GM19035 (cell line): ENCODE results near the gene IGLON5.

ENCODE experiments used
- ATAC-seq: cut with Tn5 transposase; IDR thresholded peaks from one replicate; pipeline ENCODE4 v1.9.1; 2021; ENCODE audit not compliant: unreplicated experiment

IGLON5 gene

DNA sequence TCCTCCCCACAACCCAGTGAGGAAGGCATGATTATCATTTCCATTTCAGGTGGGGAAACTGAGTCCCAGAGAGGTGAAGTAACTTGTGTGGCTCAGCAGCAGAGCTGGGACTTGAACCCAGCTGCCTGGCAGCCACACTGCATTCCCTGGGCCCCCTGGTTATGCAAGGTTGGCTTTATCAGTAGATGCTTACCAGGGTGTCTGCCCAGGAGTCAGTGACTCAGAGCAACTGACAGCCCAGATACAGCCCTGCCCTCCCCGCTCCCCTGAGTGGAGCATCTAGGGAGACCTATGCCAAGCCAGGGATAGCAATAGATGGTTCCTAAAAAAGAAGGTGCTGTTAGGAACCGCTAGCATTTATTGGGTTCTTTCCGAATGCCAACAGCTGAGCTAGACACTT, 5.9 kb downstream of the IGLON5 start:
- ATAC-seq, result no peak

DNA sequence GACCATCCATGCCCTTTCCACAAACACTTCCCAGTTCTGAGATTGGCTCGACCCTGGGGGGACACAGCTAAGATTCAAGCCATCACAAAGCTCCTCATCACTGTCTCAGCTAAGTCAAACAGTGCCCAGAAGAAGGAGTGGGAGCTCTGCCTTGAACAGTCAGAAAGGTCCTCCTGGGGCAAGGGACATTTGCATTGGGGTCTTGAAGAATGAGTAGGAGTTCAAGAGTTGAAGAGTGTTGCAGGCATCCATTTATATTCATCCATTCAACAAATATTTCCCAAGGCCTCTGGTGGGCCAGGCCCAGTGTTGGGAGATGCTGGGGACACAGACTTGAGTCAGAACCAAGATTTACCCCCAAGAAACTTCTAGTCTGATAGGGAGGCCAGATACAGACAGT, 6.5 kb downstream of the IGLON5 start:
- no peak for ATAC-seq

DNA sequence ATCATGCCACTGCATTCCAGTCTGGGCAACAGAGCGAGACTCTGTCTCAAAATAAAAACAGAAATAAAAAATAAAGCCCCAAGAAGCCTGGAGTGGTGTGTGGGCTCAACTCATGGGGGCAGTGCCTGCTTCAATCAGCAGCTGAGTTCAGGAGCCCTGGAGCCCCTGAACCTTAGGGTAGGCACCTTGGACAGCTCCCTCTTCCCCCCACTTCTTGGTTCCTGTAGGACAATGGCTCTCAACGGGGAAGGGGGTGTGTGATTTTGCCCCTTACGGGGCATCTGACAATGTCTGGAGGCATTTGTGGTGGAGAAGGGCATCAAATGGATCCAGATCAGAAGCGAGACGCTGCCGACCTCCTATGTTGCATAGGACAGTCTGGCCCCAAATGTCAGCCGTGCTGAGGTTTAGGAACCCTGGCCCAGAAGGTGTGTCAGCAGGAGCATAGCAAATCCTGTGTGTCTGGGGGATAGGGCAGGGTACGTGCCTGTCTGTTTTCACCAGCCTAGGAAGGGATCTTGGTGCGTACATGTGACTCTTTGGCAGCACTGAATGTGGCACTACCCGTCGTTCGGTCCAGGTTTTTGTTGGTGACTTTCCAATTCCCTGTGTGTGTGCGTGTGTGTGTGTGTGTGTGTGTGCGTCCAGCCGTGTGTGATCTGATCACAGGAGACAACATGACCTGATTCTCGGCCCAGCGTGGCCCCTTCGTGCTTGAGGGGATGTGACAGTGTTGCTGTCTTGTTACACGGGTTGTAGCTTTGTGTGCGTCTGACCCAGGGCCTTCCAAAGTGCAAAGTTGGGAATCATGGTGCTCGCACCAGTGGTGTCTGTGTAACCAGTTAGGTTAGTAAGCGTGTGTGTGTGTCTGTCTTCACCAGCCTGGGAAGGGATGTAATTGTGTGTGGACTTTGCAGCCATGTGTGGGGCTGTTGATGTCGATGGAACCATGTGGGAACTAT, 7.5 kb downstream of the IGLON5 start:
- ATAC-seq, result no peak

DNA sequence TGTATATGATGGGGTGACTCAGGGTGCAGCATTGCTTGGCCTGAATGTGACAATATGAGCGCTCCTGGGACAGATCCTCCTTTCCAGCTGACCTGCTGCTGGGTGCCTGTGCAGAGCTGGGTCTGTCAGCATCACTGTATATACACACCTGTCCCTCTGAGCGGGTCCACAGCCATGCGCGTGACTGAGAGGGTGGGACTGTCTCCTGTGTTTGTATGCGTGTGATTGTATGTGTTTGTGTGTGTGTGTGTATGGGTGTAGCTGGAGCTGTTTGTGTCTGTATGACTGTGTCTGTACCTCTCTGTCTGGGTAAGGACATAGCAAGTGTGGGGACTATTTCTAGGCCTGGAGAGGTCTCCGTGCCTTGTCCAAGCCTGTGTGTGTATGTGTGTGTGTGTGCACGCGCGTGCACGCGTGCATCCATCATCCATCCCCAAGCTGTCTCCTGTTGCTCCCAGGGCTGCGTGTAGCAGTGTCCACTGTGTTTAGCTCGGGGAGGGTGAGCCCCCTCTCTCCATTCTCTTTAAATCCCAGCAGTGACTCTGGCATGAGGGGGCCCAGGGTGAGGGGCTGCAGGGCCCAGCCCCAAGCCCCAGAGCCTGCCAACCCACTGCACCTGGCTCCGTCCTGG, 8.3 kb downstream of the IGLON5 start:
- ATAC-seq, result no peak

DNA sequence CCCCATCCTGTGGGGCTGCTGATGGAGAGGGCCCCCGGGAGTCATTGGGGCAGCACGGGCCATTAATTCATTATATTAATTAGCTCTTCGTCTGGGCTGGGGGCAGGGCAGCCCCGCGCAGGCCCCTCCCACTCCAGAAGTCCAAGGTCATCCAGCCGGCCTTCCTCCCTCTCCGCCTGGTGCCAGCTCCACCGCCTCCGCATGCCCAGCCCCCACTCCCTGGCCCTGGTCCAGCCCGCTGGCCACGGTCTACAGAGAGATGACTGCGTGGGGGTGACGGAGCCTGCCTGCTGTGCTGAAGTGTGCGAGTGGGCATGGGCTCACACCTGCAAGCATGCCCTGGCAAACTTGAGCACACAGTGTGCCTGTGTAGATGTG, 8.8 kb downstream of the IGLON5 start:
- no peak for ATAC-seq

DNA sequence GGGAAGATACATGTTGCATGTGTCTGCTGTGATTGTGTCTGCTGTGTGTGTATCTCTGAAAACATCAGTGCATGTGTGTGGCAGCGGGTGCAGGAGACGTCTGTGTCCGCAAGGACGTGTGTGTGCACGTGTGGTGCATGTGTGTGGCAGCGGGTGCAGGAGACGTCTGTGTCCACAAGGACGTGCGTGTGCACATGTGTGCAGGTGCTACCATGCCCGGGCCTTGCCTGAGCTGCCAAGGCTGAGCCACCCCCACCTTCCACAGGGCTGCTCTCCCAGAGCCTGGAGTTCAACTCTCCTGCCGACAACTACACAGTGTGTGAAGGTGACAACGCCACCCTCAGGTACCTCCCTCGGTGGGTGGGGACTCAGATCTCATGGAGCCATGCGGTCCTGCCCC, 10.4 kb downstream of the IGLON5 start:
- ATAC-seq, result no peak

DNA sequence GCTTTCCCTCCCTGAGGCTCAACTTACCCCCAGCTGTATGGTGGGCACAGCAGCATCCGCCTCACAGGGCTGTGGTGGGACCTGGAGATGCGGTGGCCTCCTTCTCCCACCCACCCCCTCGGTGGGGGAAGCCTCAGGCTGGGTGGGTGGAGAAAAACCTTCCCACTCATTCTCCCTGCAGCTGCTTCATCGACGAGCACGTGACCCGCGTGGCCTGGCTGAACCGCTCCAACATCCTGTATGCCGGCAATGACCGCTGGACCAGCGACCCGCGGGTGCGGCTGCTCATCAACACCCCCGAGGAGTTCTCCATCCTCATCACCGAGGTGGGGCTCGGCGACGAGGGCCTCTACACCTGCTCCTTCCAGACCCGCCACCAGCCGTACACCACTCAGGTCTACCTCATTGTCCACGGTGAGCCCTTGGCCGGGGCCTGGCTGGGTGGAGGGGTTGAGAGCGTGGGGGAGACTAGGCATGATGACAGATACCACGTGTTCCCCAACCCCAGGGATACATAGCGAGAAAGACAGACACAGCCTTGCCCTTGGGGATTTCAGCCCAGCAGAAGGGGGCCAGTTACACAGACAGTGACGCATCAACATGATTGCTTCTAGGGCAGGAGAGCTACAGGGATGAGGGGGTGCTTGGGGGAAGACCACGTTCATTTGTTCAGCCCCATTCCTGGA, 12.2 kb downstream of the IGLON5 start:
- ATAC-seq, result no peak

DNA sequence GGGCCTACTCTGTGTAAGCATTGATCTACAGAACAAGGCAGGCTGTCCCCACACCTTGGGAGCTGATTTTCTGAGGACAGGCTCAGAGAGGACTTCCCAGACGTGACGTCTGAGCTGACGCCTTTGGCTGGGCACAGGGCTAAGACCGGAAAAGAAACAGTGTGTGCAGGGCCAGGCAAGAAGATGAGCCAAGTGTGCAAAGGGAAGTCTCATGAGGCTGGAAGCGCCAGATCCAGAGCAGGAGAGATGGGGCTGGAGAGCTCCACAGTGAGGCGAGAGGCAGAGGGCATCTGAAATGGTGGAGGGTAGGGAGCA, 12.7 kb downstream of the IGLON5 start:
- ATAC-seq, result no peak

DNA sequence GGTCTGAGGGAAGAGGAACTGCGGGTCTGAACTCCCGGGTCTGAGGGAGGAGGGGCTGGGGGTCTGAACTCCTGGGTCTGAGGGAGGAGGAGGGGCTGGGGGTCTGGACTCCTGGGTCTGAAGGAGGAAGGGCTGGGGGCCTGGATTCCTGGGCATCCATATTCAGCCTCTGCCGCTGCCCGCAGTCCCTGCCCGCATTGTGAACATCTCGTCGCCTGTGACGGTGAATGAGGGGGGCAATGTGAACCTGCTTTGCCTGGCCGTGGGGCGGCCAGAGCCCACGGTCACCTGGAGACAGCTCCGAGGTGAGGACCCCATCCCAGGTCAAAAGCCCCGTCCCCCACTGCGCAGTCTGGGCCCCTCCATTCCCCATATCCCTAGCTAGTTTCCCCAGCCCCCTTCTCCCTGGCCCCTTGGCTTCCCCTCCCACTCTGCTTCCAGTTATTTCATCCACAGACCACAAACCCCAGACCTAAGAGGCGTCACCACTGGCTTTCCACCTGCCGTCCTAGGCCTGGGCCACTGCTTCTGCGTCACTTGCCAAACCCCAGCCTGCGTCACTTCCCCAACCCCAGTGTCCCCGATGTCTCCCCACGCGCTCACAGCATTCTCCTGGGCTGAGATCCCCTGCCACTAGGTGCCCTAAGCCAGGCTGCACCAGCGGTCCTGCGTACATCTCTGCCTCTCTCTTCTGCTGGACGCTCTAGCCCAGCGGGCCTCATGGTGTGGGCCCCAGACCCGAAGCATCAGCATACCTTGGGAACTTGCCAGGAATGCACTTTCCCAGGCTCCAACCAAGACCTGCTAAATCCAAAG, 13.9 kb downstream of the IGLON5 start:
- ATAC-seq, result no peak

DNA sequence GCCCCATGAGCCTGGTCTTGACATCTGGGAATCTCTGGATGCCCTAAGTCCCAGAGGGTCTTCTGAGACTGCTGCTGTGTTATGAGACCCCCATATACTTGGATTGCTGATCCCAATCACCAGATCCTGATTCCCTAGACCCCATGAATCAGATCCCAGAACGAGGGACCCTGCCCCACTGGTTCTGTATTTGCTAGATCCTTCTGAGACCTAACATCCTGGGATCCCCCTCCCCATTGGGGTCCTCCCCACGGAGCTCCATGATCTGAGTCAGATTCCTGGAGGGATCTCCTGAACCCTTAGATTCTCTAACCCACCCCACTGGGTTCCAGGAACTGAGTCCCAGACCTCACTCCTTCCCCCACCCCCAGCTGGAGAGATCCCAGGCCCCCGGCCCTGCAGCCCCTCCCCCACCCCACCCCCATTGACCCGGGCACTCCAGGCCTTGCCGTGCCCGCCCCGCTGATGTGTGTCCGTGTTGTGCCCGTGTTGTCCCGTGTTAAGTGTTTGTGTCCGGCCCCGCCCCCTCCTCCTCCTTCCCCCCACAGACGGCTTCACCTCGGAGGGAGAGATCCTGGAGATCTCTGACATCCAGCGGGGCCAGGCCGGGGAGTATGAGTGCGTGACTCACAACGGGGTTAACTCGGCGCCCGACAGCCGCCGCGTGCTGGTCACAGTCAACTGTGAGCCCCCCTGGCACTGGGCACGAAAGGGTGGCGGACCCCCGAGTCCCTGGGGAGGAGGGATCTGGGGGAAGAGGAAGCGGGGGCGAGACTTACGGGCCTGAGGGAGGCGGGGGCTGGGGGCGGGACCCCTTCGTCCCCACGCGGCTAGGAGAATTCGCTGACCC, 15.0 kb downstream of the IGLON5 start:
- no peak for ATAC-seq

DNA sequence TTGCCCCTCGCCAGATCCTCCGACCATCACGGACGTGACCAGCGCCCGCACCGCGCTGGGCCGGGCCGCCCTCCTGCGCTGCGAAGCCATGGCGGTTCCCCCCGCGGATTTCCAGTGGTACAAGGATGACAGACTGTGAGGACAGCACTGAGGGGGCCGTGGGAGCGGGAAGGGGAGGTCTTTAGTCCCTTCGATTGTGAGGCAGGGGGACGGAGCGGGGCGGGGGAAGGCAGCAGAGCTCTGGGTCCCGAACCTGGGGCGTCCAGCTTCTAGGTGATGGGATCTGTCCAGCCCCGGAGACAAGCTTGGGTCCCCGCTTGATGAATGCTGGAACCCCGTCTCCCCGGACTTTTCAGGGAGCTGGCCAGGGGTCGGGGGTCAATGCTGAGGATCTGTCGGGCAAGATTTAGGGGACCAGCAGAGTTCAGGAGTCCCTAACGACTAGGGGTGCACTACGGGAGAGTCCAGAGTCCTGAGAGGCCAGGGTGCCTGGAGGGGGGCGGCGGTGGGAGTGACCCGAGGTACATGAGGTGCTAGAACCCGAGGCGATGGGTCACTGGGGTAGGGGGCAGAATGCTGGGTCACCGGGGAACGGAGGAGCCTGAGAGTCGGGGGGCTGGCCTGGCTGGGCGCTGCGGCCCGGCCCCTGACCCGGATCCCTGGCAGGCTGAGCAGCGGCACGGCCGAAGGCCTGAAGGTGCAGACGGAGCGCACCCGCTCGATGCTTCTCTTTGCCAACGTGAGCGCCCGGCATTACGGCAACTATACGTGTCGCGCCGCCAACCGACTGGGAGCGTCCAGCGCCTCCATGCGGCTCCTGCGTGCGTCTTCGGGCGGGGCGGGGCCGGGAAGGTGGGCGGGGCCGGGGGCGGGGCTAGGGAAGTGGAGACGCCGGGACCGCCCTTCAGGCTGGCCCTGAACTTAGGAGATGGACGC, 15.9 kb downstream of the IGLON5 start:
- no peak for ATAC-seq

DNA sequence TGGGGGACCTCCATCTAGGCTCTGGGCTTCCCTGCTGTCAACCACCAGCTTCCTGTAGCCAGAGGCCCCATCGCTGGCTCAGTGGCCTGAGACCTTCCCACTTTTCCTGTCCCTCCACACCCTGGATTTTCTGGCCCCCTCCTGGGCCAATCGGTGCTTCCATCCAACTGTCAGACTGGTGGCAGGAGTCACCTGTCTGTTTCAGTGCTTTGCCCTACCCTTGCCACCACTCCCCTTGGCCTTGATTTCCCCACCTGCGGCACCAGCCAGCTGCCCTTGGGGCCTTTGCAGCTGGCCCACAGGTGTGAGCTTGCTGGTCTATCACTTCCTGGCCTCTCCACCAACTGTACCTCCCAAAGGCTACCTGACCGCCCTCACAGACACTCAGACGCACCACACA, 18.0 kb downstream of the IGLON5 start:
- ATAC-seq, result no peak

DNA sequence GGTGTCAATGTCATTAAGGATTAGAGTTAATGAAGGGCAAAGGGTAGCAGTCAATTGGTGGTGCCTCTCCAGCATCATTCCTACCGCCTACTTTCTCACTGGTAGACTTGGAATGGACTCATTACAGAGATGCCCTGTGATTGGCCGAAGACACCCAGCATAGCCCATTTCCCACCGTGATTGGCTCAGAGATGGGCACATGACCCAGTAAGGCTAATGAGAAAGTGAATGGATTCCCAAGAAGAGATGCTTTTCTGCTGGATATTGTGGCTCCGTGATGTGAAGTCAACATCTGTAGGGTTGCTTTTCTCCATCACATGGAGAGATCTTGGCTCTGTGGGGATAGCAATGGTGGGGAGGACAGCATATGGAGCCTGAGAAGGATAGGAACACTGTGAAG, 18.9 kb downstream of the IGLON5 start:
- ATAC-seq, result no peak

DNA sequence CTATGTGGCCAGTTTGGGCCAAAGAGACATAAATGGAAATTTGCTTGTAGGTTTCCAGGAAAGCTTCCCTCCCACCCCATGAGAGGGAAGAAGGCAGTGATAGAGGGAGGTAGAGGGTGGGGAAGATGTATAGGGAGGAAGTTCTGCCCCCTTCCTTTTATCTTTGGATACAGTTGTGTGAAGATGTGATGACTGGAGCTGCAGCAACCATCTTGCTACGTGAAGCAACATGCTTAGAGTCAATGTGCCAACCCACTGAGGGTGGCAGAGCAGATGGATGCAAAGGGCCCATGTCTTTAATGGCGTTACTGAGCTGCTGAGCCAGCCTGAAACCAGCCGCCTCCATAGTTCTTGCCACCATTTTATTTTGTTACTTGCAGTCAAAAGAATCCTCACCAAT, 19.7 kb downstream of the IGLON5 start:
- no peak for ATAC-seq

DNA sequence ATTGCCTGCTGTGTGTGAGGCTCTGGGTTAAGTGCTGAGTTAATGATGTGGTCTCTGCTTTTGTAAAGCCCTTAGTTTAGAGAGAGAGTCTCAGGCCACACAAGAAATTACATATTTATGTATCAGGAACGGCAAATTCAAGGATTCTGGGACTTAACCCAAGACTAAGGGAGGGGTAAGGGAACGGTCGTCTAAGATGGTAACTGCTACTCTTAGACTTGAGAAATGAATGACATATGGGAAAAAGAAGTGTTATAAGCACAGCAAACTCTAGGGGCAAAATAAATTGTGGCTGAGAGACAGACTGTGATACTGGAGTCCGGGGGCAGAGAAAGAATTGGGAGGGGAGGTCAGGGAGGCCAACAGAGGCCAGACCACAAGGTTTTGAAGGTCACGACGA, 20.3 kb downstream of the IGLON5 start:
- no peak for ATAC-seq

DNA sequence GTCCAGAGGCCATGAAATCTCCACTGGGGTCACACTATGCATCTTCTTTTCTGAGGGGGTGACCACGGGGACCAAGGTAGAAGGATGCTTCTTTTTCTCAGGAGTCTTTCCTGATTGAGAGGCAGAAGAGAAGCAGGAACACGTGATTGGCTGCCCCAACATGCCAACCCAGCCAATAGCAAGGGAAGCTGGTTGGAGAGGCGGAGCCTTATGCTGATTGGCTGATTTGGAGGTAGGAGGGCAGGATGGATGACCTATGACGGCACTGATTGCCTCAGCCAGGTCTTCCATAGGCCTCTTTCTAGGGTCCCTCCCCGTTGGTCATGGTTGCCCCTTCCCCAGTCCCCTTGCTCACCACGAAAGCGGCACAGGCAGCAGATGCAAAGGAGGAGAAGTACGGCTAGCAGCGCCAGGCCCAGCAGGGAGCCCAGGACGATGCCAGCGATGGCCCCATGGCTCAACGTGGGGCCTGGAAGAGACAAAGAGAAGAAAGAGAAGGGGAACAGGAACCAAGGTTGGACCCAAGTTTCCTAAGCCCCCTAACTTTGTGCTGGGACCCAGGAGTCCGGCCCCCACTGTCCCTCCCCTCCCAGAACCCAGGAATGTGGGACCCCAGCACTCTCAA, 22.5 kb downstream of the IGLON5 start:
- no peak for ATAC-seq

DNA sequence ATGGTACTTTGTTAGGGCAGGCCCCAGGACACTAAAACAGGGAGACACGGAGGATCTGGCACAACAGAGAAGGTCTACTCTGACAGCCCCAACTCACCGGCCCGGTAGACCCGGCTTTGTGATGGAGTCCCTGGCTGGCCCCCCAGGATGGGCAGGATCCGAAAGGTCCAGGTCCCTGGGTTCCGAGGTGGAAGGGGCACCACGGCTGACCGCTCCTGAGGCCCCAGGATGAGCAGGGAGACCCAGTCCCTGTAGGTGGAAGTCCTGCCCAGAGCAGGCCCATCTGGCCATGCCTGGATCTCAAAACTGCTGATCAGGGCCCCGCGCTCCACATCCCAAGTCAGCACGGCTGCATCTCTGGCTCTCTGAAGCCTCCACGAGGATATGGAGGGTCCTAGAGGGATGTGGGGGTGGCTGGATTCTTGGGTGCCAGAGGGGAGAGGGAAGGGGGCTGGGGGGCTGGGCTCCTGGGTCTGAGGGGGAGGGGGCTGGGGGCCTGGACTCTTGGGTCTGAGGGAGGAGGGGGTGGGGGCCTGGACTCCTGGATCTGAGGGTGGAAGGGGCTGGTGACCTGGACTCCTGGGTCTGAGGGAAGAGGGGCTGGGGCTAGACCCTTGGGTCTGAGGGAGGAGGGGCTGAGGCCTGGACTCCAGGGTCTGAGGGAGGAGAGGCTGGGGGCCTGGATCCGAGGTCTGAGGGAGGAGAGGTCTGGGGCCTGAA, 25.9 kb downstream of the IGLON5 start:
- ATAC-seq, result no peak

DNA sequence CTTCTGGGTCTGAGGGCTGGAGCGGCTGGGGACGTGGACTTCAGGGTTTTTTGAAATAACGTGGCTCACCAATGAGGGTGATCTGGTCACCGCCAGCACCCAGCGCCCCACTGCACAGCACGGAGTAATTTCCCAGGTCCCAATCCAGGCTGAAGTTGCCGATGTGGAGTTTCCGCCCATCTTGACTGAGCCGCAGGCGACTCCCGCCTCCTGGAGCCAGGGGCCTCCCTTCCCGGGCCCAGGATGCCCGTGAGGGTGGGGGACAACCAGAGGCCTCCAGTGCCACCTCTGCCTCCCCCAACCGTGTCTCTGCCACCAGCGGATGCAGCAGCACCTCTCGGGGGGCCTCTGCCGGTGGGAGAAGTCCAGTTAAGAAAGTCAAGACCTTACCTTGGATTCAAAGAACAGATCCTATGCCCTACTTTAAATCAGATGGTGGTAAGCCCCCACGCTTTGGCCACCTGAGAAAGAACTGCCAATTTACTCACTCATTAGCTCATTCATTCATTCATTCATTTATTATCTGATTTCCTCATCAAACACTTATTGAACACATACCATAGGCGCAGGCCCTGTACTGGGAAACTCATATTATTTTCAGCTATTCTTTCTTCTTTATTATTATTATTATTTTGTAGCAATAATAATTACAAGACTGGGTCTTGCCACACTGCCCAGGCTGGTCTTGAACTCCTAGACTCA, 26.6 kb downstream of the IGLON5 start:
- no peak for ATAC-seq
